Transverse colon (tissue), 3 donors: ENCODE data around the gene CTDP1.

Experiments used
- EP300 ChIP-seq: sonication (generic); formaldehyde crosslinking; IDR thresholded peaks from one replicate; pipeline ENCODE4 v1.6.1; 2017; ENCODE audit warnings: antibody characterized with exemption, low read depth
- POLR2A ChIP-seq: fragments of 450-650 bp; IDR thresholded peaks from one replicate; pipeline ENCODE4 v1.6.1; 2016; ENCODE audit warnings: antibody characterized with exemption, mild to moderate bottlenecking, moderate library complexity
- TF ChIP-seq, protein P1 (sequence below), 5 experiments: fragments of 200-600 bp in 3 of 5; fragments of 450-650 bp in 2 of 5; sonication (generic) in 3 of 5; IDR thresholded peaks; 1 replicate in 2 of 5; 2 replicates in 3 of 5; pipeline ENCODE4 v1.5.1; 2016 to 2017; ENCODE audit warnings: antibody characterized with exemption in 5 of 5, inconsistent platforms in 3 of 5, mild to moderate bottlenecking in 2 of 5, moderate library complexity in 1 of 5

- no peak for TF ChIP-seq POLR2A
- TF ChIP-seq EP300, result no peak
- TF ChIP-seq, protein P1, sequence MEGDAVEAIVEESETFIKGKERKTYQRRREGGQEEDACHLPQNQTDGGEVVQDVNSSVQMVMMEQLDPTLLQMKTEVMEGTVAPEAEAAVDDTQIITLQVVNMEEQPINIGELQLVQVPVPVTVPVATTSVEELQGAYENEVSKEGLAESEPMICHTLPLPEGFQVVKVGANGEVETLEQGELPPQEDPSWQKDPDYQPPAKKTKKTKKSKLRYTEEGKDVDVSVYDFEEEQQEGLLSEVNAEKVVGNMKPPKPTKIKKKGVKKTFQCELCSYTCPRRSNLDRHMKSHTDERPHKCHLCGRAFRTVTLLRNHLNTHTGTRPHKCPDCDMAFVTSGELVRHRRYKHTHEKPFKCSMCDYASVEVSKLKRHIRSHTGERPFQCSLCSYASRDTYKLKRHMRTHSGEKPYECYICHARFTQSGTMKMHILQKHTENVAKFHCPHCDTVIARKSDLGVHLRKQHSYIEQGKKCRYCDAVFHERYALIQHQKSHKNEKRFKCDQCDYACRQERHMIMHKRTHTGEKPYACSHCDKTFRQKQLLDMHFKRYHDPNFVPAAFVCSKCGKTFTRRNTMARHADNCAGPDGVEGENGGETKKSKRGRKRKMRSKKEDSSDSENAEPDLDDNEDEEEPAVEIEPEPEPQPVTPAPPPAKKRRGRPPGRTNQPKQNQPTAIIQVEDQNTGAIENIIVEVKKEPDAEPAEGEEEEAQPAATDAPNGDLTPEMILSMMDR (IDR thresholded peaks at IDR 0.05), result no peak
Measured at GRCh38 chr18:79801641-79802040, 122.0 kb downstream of the CTDP1 start.
